Neural crest cell (in vitro differentiated cells): ENCODE data around the gene WASF2. TPM values are rescaled to one million over a fixed set of nuclear protein-coding genes. Genes with fewer than 3 reads are reported as not detected.
A peak's percentile ranks its signal among the peaks of the same experiment; 100 is the strongest.

Experiments used
- DNase-seq: peaks from one replicate; pipeline ENCODE4 v3.0.0; 2021; ENCODE audit warnings: low read depth, mixed read lengths, low spot score
- H3K27ac Mint-ChIP-seq: one replicate; pipeline ENCODE4 v1.8.0; 2021; ENCODE audit warnings: mild to moderate bottlenecking, mixed read lengths; ENCODE audit not compliant: unreplicated experiment
- H3K27me3 Mint-ChIP-seq: 2 replicates; pipeline ENCODE4 v1.8.0; 2021; ENCODE audit warnings: low read depth, mild to moderate bottlenecking, mixed read lengths
- H3K36me3 Mint-ChIP-seq: 2 replicates; pipeline ENCODE4 v1.8.0; 2021; ENCODE audit warnings: low read depth, mild to moderate bottlenecking, mixed read lengths
- H3K4me1 Mint-ChIP-seq: 2 replicates; pipeline ENCODE4 v1.8.0; 2021; ENCODE audit warnings: mixed read lengths
- H3K4me3 Mint-ChIP-seq: one replicate; pipeline ENCODE4 v1.8.0; 2021; ENCODE audit warnings: mild to moderate bottlenecking, mixed read lengths
- H3K9me3 Mint-ChIP-seq: 2 replicates; pipeline ENCODE4 v1.8.0; 2021; ENCODE audit warnings: mixed read lengths
- CTCF ChIP-seq: fragments of 200-600 bp; sonication (generic); conservative IDR thresholded peaks from 2 replicates; pipeline ENCODE4 v1.5.0; 2021; ENCODE audit warnings: antibody characterized with exemption, mild to moderate bottlenecking
- total RNA-seq: library from RNA; stranded (reverse); gene quantifications from 2 replicates; pipeline ENCODE4 v1.2.1, GENCODE V29; 2021

WASF2 gene
- total RNA-seq, 1 donor from 2014 or later: 81.9 TPM

DNA sequence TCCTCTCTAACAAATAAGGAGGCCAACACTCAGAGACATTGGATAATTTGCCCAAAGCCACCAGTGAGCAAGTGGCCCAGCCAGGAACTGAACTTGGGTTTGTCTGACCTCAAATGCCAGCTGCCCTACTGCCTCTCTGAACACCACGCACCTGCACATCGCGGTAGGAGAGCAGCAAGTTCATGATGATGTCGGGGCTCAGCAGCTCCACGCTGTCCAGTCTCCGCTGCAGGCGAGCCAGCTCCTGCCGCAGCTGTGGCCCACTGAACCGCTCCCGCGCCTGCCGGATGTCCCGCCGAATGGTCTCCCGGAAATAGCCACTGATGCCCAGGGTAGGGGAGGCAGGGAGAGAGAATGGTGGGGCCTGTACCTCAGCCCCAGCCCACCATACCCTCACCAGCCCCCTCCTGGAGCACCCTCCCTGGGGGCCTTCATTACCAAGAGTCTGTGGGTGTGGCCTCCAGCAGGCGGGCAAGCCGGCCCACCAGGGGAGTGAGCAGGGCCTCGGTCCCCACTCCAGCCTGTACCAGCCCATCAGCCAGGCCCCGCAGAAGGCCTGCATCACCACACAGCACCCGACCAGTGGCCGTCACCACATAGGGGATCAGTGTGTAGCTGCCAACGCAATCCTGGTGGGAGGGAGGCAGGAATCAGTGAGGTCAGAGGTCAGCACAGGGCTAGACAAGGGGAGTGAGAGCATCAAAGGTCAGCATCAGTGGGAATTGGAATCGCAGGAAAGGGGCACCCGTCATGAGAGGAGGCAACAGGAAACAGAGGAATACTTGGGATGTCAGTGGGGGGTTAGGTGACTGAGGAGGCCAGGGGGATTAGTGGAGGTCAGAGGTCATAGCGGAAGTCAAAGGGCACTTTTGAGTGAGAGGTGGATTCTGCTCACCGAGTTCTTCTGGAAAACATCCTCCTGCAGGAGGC, 125.9 kb downstream of the WASF2 start:
- Mint-ChIP-seq H3K4me1 (peaks cover 51% of the 10 kb centered on the region), H3K9me3 (no peaks in the 10 kb centered on the region), H3K27me3 (peaks cover 22% of the 10 kb centered on the region), H3K27ac (no peak overlapping the region), H3K4me3 (peak overlapping the region; percentile 69), H3K36me3 (no peaks in the 10 kb centered on the region)
- DNase-seq: no peak
- no peak for TF ChIP-seq CTCF

DNA sequence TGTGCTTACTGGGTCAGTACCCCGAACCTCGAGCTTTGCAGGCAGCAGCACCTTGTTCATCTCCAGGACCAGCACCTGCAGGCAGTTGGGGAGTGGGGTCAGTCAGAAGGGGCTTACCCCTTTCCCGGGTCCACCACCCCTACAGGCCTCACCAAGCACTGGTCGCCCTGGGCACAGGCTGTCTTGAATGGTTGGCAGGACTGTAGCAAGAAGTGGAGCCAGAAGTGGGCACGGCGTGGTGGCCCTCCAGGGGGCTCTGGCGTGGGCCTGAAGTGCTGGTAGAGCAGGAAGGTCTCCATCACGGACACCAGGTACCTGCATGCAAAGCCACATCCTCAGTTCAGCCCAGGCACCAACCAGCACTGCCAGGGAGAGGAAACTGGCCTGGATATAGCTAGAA, 128.4 kb downstream of the WASF2 start:
- H3K27ac Mint-ChIP-seq: no peak overlapping the region
- no peak for DNase-seq
- H3K9me3 Mint-ChIP-seq: no peaks in the 10 kb centered on the region
- peaks cover 36% of the 10 kb centered on the region for H3K27me3 Mint-ChIP-seq
- H3K36me3 Mint-ChIP-seq: no peaks in the 10 kb centered on the region
- TF ChIP-seq CTCF: no peak
- H3K4me3 Mint-ChIP-seq: no peak overlapping the region
- peaks cover 41% of the 10 kb centered on the region for H3K4me1 Mint-ChIP-seq

DNA sequence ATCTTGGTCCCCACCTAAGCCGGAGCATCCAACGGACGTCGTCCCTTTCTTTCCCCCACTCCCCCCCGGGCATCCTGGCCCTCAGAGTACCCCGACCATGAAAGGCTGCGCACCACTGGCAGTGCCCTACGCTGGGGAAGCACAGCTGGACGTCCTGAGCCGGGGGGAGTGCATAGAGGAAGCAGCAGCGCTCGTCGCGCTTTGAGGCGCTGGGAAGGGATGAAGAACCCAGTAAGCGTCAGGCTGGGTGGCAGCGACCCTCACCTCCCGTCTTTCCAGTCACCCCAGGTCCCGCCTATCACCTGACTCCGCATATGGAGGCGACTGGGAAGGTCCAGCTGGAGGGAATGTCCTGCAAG, 128.9 kb downstream of the WASF2 start:
- Mint-ChIP-seq H3K27ac (no peak overlapping the region), H3K4me1 (peaks cover 41% of the 10 kb centered on the region), H3K4me3 (peak overlapping the region; percentile 19), H3K27me3 (peaks cover 36% of the 10 kb centered on the region), H3K9me3 (no peaks in the 10 kb centered on the region), H3K36me3 (no peaks in the 10 kb centered on the region)
- TF ChIP-seq CTCF: no peak
- no peak for DNase-seq

GRCh38 chr1:27360159-27361043, 129.6 kb downstream of the WASF2 start:
- no peak for DNase-seq
- H3K9me3 Mint-ChIP-seq: no peaks in the 10 kb centered on the region
- H3K36me3 Mint-ChIP-seq: no peaks in the 10 kb centered on the region
- peaks cover 36% of the 10 kb centered on the region for H3K27me3 Mint-ChIP-seq
- no peak for TF ChIP-seq CTCF
- no peak overlapping the region for H3K27ac Mint-ChIP-seq
- peaks cover 35% of the 10 kb centered on the region for H3K4me1 Mint-ChIP-seq
- peak overlapping the region; percentile 73 for H3K4me3 Mint-ChIP-seq

GRCh38 chr1:27359822-27360158, 130.2 kb downstream of the WASF2 start:
- no peak for DNase-seq
- H3K4me3 Mint-ChIP-seq: peak overlapping the region; percentile 73
- no peaks in the 10 kb centered on the region for H3K36me3 Mint-ChIP-seq
- peaks cover 36% of the 10 kb centered on the region for H3K27me3 Mint-ChIP-seq
- TF ChIP-seq CTCF: no peak
- no peak overlapping the region for H3K27ac Mint-ChIP-seq
- H3K9me3 Mint-ChIP-seq: no peaks in the 10 kb centered on the region
- peaks cover 29% of the 10 kb centered on the region for H3K4me1 Mint-ChIP-seq
